Panc1 (cell line): Measurements from ENCODE around the gene RPL3.

Source experiments
- TF ChIP-seq, protein P1 (sequence below), 2 experiments: IDR thresholded peaks; 2 replicates each; pipeline ENCODE4 v1.6.1; 2011 to 2012; ENCODE audit warnings: low read depth in 2 of 2, control low read depth in 1 of 2, low read length in 1 of 2, mild to moderate bottlenecking in 1 of 2, moderate library complexity in 1 of 2; ENCODE audit not compliant: insufficient read depth in 1 of 2
- TF ChIP-seq, protein P2 (sequence below): fragments of 450-650 bp; IDR thresholded peaks from 2 replicates; pipeline ENCODE4 v1.5.1; 2017; ENCODE audit warnings: mild to moderate bottlenecking

DNA sequence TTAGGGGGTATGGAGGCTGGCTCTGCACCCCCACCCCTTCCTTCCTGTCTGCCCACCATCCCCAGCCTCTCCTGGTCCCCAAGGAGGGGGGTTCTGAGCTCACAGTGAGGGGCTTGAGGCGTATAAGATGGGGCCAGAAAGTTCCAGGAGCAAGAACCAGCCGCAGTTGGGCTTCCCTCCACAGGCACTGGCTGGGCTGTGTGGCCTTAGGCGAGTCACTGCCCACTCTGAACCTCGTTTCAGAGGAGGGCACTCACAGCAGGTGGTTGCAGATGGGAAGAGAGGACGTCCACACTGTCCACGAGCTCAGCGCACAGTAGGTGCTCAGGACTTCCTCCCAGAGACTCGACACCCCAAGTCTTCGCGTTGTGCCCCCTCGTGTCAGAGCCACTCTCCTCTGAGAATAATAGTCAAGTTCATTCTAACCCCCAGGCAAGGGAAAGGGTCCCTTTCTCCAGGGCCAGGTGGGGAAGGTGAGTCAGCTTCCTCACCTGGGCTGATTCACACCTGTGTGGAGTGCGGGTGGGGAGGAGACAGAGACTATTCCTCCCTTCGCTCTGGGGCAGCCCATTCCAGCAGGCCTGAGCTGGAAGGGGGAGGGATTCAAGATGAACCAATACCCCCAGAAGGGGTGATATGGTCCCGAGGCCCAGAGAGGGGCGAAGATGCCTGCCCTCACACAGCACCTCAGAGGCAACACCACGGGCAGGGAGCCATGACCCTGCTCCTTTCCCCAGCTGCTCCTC lies 29.3 kb downstream of the RPL3 start:
- TF ChIP-seq, protein P1, sequence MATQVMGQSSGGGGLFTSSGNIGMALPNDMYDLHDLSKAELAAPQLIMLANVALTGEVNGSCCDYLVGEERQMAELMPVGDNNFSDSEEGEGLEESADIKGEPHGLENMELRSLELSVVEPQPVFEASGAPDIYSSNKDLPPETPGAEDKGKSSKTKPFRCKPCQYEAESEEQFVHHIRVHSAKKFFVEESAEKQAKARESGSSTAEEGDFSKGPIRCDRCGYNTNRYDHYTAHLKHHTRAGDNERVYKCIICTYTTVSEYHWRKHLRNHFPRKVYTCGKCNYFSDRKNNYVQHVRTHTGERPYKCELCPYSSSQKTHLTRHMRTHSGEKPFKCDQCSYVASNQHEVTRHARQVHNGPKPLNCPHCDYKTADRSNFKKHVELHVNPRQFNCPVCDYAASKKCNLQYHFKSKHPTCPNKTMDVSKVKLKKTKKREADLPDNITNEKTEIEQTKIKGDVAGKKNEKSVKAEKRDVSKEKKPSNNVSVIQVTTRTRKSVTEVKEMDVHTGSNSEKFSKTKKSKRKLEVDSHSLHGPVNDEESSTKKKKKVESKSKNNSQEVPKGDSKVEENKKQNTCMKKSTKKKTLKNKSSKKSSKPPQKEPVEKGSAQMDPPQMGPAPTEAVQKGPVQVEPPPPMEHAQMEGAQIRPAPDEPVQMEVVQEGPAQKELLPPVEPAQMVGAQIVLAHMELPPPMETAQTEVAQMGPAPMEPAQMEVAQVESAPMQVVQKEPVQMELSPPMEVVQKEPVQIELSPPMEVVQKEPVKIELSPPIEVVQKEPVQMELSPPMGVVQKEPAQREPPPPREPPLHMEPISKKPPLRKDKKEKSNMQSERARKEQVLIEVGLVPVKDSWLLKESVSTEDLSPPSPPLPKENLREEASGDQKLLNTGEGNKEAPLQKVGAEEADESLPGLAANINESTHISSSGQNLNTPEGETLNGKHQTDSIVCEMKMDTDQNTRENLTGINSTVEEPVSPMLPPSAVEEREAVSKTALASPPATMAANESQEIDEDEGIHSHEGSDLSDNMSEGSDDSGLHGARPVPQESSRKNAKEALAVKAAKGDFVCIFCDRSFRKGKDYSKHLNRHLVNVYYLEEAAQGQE (IDR thresholded peaks at IDR 0.05; ENCODE audit: insufficient read depth in 1 of 2, low read depth in 2 of 2, low read length in 1 of 2) = no peak
- TF ChIP-seq, protein P2, sequence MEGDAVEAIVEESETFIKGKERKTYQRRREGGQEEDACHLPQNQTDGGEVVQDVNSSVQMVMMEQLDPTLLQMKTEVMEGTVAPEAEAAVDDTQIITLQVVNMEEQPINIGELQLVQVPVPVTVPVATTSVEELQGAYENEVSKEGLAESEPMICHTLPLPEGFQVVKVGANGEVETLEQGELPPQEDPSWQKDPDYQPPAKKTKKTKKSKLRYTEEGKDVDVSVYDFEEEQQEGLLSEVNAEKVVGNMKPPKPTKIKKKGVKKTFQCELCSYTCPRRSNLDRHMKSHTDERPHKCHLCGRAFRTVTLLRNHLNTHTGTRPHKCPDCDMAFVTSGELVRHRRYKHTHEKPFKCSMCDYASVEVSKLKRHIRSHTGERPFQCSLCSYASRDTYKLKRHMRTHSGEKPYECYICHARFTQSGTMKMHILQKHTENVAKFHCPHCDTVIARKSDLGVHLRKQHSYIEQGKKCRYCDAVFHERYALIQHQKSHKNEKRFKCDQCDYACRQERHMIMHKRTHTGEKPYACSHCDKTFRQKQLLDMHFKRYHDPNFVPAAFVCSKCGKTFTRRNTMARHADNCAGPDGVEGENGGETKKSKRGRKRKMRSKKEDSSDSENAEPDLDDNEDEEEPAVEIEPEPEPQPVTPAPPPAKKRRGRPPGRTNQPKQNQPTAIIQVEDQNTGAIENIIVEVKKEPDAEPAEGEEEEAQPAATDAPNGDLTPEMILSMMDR = no peak
